NCI-H2227 (cell line): ENCODE data around the gene FOXP1.

Experiments used
- DNase-seq: peaks from one replicate; lab custom pipeline; 2025; ENCODE audit not compliant: unreplicated experiment; lab: John Stamatoyannopoulos, UW

The FOXP1 gene

DNA sequence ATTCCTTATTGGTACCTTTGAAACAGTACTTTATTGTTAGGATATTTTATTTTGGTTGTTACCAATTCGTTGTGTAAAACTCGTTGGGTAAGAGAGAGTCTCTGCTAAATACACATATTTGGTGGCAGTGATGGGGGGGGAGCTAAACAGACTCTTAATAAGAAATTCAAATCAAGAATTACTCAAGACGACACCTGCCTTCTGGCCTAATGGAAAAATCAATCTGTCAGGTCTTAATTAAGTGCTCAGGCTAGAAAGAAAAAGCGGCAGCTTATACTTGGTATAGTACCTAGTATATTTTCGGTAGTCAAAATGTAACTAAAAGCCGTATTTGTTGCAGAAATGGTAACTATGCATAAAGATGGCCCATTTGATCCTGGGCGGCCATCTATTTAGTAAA is 18.2 kb downstream of the FOXP1 start:
- DNase-seq = no peak

DNA sequence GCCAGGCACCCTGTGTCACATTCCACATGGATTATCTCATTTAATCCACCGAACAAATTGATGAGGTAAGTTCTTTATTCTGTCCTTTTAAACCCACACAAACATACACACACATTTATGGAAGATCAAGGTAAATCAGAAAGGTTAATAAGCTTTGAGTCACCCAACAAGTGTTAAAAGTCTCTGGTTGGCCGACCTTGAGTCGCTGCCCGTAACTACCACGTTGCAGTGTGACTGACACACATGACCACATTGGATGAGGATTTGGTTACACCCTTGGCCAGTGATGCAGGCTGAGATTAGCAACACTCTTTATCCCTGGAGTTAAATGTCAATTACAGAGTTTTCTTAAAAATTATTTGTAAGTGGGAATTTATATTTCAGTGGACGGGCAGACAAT is 19.2 kb downstream of the FOXP1 start:
- no peak for DNase-seq

DNA sequence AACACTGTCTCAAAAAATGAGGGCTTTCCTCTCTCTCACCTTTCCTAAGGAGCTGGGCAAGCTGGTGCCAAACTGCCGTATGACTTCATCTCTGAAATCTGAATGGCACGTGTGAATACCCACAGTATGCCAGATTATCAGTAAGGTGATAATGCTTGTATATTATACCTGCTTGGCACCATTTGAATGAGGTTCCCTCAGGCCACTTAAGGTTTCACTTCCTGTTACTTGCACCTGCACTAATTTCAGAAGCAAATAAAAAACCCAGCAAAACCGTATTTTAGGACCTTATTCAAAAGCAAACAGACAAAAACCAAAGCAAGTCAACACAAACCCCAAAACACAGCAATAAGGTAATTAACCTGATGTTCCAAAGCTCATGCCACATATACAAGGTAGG is 19.7 kb downstream of the FOXP1 start:
- DNase-seq = no peak

DNA sequence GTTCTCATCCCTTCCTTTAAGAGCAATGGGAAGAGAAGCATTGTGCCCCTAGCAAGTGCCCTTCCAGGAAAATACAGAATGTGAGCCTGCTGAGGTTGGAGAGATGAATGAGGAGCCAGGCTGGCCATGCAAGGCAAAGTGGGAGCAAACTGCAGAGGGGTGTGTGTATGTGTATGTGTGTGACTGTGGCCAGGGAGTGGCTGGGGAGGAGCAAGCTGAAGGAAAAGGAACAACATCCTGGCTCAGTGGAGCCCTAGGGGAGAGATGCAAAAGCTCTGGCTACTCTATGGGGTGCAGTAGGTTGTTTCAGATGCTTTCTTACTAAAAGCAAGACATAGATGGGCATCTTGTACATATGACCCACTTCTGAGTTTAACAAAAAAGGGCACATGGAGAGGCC is 20.6 kb downstream of the FOXP1 start:
- no peak for DNase-seq

DNA sequence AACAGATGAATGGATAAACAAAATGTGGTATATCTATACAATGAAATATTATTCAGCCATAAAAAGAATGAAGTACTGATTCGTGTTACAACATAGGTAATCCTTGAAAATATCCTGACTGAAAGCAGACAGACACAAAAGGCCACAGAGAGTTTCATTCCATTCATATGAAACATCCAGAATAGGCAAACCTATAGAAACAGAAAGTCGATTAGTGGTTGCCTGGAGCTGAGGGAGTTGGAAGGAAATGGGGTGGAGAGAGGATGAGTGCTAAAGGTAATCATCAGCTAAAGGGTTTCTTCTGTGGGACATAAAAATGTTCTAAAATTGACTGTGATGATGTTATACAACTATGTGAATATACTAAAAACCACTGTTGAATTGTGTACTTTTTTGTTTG is 22.9 kb downstream of the FOXP1 start:
- no peak for DNase-seq

DNA sequence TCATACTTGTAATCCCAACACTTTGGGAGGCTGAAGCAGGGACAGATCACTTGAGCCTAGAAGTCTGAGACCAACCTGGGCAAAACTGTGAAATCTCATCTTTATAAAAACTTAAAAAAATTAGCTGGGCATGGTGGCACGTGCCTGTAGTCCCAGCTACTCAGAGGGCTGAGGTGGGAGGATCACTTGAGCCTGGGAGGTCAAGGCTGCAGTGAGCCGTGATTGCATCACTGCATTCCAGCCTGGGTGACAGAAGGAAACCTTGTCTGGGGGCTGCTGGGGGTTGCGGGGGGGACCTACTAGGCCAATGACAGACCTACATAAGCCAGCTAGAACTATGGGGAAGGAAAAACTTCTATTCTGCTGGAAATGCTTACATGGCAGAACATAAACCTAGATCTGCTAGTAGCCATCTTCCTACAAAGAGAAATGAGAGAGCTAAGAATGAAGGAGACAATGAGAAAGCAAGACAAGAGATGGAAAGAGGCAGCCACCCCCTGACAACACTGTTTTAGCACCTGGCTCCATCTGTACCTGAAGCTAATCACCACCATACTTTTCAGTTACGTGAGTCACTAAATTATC is 23.9 kb downstream of the FOXP1 start:
- no peak for DNase-seq

- no peak for DNase-seq
Observed at GRCh38 chr3:71559021-71559420, 24.5 kb downstream of the FOXP1 start.

- DNase-seq = no peak
Observed at GRCh38 chr3:71554649-71555048, 28.9 kb downstream of the FOXP1 start.

DNA sequence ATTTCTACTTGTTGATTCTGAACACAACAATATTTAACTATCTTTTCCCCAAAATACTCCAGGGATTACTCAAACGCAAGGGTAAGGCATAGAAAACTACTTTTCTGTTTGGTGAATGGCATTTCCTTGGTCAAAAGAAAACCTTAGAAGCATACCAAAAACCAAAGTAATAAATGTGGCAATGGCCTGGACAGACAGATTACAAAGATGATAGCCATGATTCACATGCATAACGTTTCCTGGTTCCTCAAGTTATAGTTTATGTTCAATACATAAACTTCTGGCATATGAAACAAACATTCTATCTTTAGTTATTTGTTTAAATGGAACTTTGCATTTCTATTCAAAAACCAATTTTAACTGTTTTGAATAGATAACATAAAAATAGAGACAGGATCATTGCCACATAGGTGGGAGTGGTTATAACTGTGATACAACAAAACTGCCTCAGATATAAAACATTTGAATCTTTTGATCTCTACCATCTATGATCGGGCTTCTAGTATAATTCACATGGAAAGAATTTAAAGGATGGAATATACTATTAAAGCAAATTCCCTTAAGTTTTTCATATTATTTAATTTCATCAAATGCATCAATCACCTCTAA is 32.1 kb downstream of the FOXP1 start:
- DNase-seq = no peak

GRCh38 chr3:71549951-71550350 is 33.6 kb downstream of the FOXP1 start:
- DNase-seq = no peak

DNA sequence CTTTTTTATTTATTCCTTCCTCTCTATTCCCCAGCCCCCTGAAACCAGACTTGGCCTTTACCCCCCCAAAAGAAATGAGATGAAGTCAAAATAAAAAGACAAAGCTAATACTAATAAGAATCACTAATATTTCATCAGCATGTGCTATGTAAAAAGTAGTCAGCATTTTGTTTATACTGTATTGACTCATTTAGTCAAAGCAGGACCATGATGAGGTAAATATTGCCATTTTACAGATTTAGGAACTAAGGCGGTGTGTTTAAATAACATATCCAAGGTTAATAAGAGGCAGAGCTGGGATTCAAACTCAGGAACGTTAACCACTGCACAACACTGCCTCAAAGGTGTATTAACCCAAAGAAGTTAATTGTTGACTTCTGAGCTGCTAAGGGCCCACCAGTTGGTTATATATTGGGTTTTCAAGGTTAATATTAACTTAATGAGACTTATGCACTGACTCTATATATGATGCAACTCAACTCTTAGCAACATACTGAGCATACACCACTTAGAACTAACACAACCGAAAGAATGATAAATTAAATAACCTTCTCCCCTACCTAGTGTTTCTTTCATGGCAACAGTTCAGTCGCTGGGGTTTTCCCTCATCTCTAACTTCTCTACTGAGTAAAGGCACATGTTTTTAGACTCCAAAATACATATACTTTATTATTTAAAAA is 34.7 kb downstream of the FOXP1 start:
- DNase-seq = no peak

DNA sequence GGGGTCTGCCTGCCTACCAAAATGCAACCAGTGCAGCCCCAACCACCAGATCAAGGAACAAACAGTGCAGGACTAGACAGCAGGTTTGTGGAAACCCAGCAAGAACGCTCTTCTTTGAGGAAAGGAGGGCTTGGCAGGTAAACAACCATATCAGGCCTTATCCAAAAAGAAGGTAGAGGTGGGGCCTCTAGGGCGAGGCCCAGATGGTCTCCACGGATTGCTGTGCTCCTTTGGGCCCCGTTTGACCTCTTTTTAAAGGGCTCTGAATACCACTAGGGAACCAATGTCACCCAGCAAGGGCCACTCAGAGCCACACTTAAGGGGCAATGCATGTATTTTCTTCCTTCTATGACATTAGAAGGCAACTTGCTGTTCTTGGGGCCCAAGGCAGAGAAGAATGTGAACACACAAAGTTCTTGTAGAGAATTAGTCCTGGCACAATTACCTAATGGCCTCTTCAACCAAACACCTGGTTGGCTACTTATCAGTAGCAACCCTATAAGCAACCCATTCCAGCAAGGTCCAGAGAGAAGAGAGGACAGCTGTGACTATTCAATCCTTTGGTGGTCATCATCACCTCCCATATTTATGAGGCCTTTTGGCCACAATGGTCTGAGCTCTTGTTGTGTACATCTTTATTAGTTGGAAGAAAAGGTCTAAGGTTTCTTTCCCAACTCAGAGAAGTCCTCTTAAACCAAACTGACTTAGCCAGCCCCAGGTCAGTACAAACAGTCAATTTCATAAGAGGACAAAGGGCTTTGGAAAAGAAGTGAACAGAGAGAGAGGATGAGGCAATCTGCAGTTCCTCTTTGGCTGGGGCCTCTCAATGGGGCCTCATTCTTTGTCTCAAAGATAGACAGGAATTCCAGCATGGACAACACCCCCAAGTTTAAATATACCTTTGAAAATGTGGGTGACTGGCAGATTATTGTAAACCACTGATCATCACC is 36.0 kb downstream of the FOXP1 start:
- no peak for DNase-seq

- DNase-seq = no peak
Observed at GRCh38 chr3:71546821-71547220, 36.7 kb downstream of the FOXP1 start.

DNA sequence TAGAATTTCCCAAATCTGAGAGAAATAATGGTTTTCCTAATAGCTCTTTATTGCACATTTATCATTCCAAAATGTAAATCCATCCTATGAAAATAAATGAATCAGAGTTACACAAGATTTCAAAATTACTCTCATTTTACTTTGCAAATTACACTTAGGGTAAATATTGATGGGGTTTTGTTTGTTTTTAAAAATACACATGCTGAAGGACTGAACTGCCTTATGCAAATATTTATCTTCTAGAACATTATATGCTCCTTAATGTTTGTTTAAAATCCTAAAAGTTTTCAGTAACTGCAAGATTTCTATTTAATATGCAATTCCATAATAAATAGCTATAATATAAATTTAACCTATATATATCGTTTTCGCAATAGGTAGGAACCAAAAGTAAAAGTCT is 38.2 kb downstream of the FOXP1 start:
- DNase-seq = no peak

GRCh38 chr3:71543371-71544016 is 40.0 kb downstream of the FOXP1 start:
- DNase-seq = no peak

GRCh38 chr3:71542521-71543370 is 40.8 kb downstream of the FOXP1 start:
- DNase-seq = peak; percentile 42

DNA sequence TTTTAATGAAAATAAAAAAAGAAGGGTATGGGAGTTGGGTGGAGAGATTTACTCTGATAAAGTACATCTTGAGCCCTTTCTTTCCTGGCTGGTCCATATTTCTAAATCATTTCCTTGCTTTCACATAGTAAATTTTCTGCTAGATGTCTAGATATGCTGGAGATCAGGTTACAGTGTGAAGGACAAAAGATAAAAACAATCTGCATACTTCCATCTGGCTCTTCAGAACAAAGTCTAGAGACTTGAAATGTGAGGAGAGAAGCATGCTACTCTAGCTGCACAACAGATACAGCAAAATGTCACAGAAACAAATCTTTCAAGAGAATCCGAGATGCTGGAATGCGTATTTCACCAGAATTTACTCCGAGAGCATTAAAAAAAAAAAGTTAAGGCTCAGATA is 42.2 kb downstream of the FOXP1 start:
- DNase-seq = no peak

GRCh38 chr3:71537211-71537611 is 46.3 kb downstream of the FOXP1 start:
- DNase-seq = no peak

DNA sequence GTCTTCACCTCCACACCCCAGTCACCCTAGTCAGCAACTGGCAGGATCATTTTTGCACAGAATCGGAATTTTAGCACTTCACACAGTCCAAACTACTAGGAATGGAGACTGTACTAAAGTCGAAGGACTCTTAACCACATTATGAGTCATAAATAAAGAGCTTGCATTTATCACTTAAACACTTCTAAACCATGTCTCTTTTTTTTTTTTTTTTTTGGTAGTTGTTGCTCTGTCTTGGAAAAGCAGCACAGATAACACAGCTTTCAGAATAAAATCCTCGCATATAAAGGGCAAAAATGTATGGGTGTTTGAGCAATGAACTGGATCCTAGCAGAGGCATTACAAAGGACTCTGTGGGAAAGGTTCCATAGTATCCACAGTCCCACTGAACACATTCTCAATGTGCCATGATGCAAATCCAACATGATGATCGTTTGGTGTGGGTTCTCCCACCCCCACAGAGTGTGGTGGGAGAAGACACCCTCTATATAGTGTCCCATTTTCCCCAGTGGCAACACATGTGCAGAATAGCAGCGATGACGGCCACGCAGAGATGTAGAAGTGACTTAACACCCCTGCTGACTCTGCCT is 47.1 kb downstream of the FOXP1 start:
- no peak for DNase-seq

GRCh38 chr3:71533588-71533987 is 49.9 kb downstream of the FOXP1 start:
- no peak for DNase-seq
